ENCODE data around the gene FOXP1.

The FOXP1 gene

GRCh38 chr3:71056327-71056726 is 527.2 kb downstream of the FOXP1 start:
- peak; percentile 79 for DNase-seq (ENCODE audit: low read depth)
- H3K4me3 ChIP-seq (ENCODE audit: low read length), result no peak overlapping the region
- no peak for TF ChIP-seq CTCF (IDR thresholded peaks at IDR 0.05; ENCODE audit: insufficient read depth, low read depth, low read length, missing control alignments)

GRCh38 chr3:71055257-71056001 is 528.1 kb downstream of the FOXP1 start:
- no peak overlapping the region for H3K4me3 ChIP-seq (ENCODE audit: low read length)
- peak; percentile 58 for DNase-seq (ENCODE audit: low read depth)
- TF ChIP-seq CTCF (IDR thresholded peaks at IDR 0.05; ENCODE audit: insufficient read depth, low read depth, low read length, missing control alignments), result no peak

DNA sequence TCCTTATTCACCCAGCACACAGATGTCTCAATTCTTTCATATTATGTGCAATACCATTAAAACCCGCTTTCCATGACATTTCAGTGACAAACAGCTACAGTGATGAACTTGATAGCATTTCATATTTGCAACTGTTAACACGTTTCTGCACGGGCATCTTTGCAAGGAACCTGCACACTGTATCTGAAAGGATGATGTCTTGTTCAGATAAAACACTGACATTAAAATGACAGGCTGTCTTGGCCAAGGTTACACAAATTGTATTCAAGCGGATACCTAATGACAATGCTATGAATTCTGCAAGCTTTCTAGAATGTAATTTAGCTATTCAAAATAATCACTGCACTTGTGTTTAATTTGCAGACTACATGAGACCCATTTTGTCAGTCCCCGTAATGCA is 529.2 kb downstream of the FOXP1 start:
- H3K4me3 ChIP-seq (ENCODE audit: low read length), result no peak overlapping the region
- no peak for DNase-seq (ENCODE audit: low read depth)
- TF ChIP-seq CTCF (IDR thresholded peaks at IDR 0.05; ENCODE audit: insufficient read depth, low read depth, low read length, missing control alignments), result no peak

GRCh38 chr3:71053495-71053894 is 530.0 kb downstream of the FOXP1 start:
- H3K4me3 ChIP-seq (ENCODE audit: low read length), result no peak overlapping the region
- TF ChIP-seq CTCF (IDR thresholded peaks at IDR 0.05; ENCODE audit: insufficient read depth, low read depth, low read length, missing control alignments), result no peak
- DNase-seq (ENCODE audit: low read depth), result no peak

GRCh38 chr3:71052716-71053115 is 530.8 kb downstream of the FOXP1 start:
- no peak overlapping the region for H3K4me3 ChIP-seq (ENCODE audit: low read length)
- TF ChIP-seq CTCF (IDR thresholded peaks at IDR 0.05; ENCODE audit: insufficient read depth, low read depth, low read length, missing control alignments), result no peak
- no peak for DNase-seq (ENCODE audit: low read depth)

- H3K4me3 ChIP-seq (ENCODE audit: low read length), result no peak overlapping the region
- DNase-seq (ENCODE audit: low read depth), result no peak
- TF ChIP-seq CTCF (IDR thresholded peaks at IDR 0.05; ENCODE audit: insufficient read depth, low read depth, low read length, missing control alignments), result no peak
Observed at GRCh38 chr3:71051893-71052687, 531.4 kb downstream of the FOXP1 start.

All from epithelial cell of esophagus (primary cell).